ENCODE results near the gene LTBP1.
A peak's percentile ranks its signal among the peaks of the same experiment; 100 is the strongest.

The LTBP1 gene

GRCh38 chr2:33266467-33266866 is 319.7 kb downstream of the LTBP1 start:
- H3K9me3 ChIP-seq (ENCODE audit: control insufficient read depth, low read length): peaks cover 7% of the 10 kb centered on the region
- no peaks in the 10 kb centered on the region for H3K79me1 ChIP-seq (replicated peaks; ENCODE audit: low read length, poor library complexity, severe bottlenecking)
- H3K4me1 ChIP-seq (ENCODE audit: control insufficient read depth, insufficient read depth, low read depth, low read length): peaks cover 3% of the 10 kb centered on the region
- H2BK120ac ChIP-seq (ENCODE audit: low read depth, low read length): no peak overlapping the region
- H3K4me3 ChIP-seq (ENCODE audit: insufficient read depth in 1 of 2, low read depth in 1 of 2, low read length in 2 of 2): no peak overlapping the region
- H2AK5ac ChIP-seq (ENCODE audit: low read length, severe bottlenecking): no peak overlapping the region
- no peak overlapping the region for H2AFZ ChIP-seq (ENCODE audit: low read depth, low read length)
- DNase-seq: no peak
- no peak overlapping the region for H2BK5ac ChIP-seq (ENCODE audit: low read depth, low read length, poor library complexity, severe bottlenecking)
- no peak overlapping the region for H3K4ac ChIP-seq (ENCODE audit: low read depth in 1 of 2, low read length in 2 of 2)
- no peak overlapping the region for H4K91ac ChIP-seq (ENCODE audit: low read length)
- peak overlapping the region in 1 of 2 experiments; percentile 28 for H2BK12ac ChIP-seq (ENCODE audit: low read length in 2 of 2)
- H3K23ac ChIP-seq (ENCODE audit: low read length in 2 of 2): no peak overlapping the region
- no peak overlapping the region for H3K27ac ChIP-seq (ENCODE audit: low read length, poor library complexity, severe bottlenecking)
- H3K18ac ChIP-seq (ENCODE audit: low read depth in 1 of 2, low read length in 2 of 2): no peak overlapping the region
- no peak overlapping the region for H4K8ac ChIP-seq (ENCODE audit: low read length)
- H3K27me3 ChIP-seq (ENCODE audit: control insufficient read depth in 1 of 2, insufficient read depth in 1 of 2, low read length in 2 of 2): no peaks in the 10 kb centered on the region
- no peak overlapping the region for H3K4me2 ChIP-seq (ENCODE audit: low read length, poor library complexity, severe bottlenecking)
- H3K9ac ChIP-seq (ENCODE audit: low read length): no peak overlapping the region
- no peak overlapping the region for H3K14ac ChIP-seq (ENCODE audit: low read length in 2 of 2)
- no peak overlapping the region for H2BK15ac ChIP-seq (ENCODE audit: low read depth, poor library complexity, severe bottlenecking)
- WGBS: 96% methylated on average over 6 of the region's 6 CpGs
- H3K36me3 ChIP-seq (ENCODE audit: control insufficient read depth in 1 of 2, insufficient read depth in 2 of 2, low read depth in 1 of 2, low read length in 2 of 2): peaks cover 0 to 29% of the 10 kb centered on the region in 2 experiments

- Histone ChIP-seq H3K23ac (ENCODE audit: low read length in 2 of 2) (no peak overlapping the region), H2BK15ac (ENCODE audit: low read depth, poor library complexity, severe bottlenecking) (no peak overlapping the region), H3K9ac (ENCODE audit: low read length) (no peak overlapping the region), H2AFZ (ENCODE audit: low read depth, low read length) (no peak overlapping the region), H2BK5ac (ENCODE audit: low read depth, low read length, poor library complexity, severe bottlenecking) (no peak overlapping the region), H3K4ac (ENCODE audit: low read depth in 1 of 2, low read length in 2 of 2) (no peak overlapping the region), H3K18ac (ENCODE audit: low read depth in 1 of 2, low read length in 2 of 2) (peak overlapping the region; percentile 5 to 30), H3K9me3 (ENCODE audit: control insufficient read depth, low read length) (peaks cover 7% of the 10 kb centered on the region), H3K79me1 (replicated peaks; ENCODE audit: low read length, poor library complexity, severe bottlenecking) (no peaks in the 10 kb centered on the region), H2AK5ac (ENCODE audit: low read length, severe bottlenecking) (no peak overlapping the region), H3K14ac (ENCODE audit: low read length in 2 of 2) (peak overlapping the region in 1 of 2 experiments; percentile 12), H3K27me3 (ENCODE audit: control insufficient read depth in 1 of 2, insufficient read depth in 1 of 2, low read length in 2 of 2) (no peaks in the 10 kb centered on the region), H2BK12ac (ENCODE audit: low read length in 2 of 2) (peak overlapping the region in 1 of 2 experiments; percentile 23), H3K27ac (ENCODE audit: low read length, poor library complexity, severe bottlenecking) (no peak overlapping the region), H4K8ac (ENCODE audit: low read length) (peak overlapping the region; percentile 45), H3K36me3 (ENCODE audit: control insufficient read depth in 1 of 2, insufficient read depth in 2 of 2, low read depth in 1 of 2, low read length in 2 of 2) (peaks cover 0 to 29% of the 10 kb centered on the region in 2 experiments), H2BK120ac (ENCODE audit: low read depth, low read length) (no peak overlapping the region), H3K4me2 (ENCODE audit: low read length, poor library complexity, severe bottlenecking) (no peak overlapping the region), H3K4me1 (ENCODE audit: control insufficient read depth, insufficient read depth, low read depth, low read length) (peaks cover 3% of the 10 kb centered on the region), H3K4me3 (ENCODE audit: insufficient read depth in 1 of 2, low read depth in 1 of 2, low read length in 2 of 2) (no peak overlapping the region), H4K91ac (ENCODE audit: low read length) (peak overlapping the region; percentile 88)
- DNase-seq: no peak
- 100% methylated on average over 2 of the region's 2 CpGs for WGBS
Observed at GRCh38 chr2:33267043-33267442, 320.3 kb downstream of the LTBP1 start.

DNA sequence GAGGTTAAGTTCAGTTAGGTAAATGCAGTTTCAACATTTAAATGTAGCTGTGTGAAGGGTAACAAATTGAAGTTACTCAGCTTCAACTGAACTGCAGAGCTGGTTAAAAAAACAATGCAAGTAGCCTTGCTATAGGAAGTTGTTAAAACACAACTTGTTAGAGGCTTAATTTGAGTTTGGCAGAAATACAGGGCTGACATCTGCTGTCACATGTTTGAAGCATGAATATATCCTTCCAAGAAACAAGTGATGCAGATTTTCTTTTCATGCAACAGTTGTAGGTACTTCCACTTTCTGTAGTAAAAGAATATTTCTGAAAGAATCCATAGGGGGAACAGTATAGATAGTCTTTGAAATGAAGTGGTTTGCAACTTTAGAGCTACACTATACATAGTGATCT is 321.0 kb downstream of the LTBP1 start:
- no peak overlapping the region for H4K8ac ChIP-seq (ENCODE audit: low read length)
- H2BK15ac ChIP-seq (ENCODE audit: low read depth, poor library complexity, severe bottlenecking): no peak overlapping the region
- no peak overlapping the region for H3K14ac ChIP-seq (ENCODE audit: low read length in 2 of 2)
- H3K4me2 ChIP-seq (ENCODE audit: low read length, poor library complexity, severe bottlenecking): no peak overlapping the region
- no peak overlapping the region for H2AFZ ChIP-seq (ENCODE audit: low read depth, low read length)
- no peaks in the 10 kb centered on the region for H3K27me3 ChIP-seq (ENCODE audit: control insufficient read depth in 1 of 2, insufficient read depth in 1 of 2, low read length in 2 of 2)
- no peak overlapping the region for H2BK12ac ChIP-seq (ENCODE audit: low read length in 2 of 2)
- H3K36me3 ChIP-seq (ENCODE audit: control insufficient read depth in 1 of 2, insufficient read depth in 2 of 2, low read depth in 1 of 2, low read length in 2 of 2): peaks cover 0 to 27% of the 10 kb centered on the region in 2 experiments
- H4K91ac ChIP-seq (ENCODE audit: low read length): no peak overlapping the region
- H3K4ac ChIP-seq (ENCODE audit: low read depth in 1 of 2, low read length in 2 of 2): no peak overlapping the region
- no peak overlapping the region for H3K23ac ChIP-seq (ENCODE audit: low read length in 2 of 2)
- no peak overlapping the region for H2AK5ac ChIP-seq (ENCODE audit: low read length, severe bottlenecking)
- no peak overlapping the region for H2BK5ac ChIP-seq (ENCODE audit: low read depth, low read length, poor library complexity, severe bottlenecking)
- H3K4me1 ChIP-seq (ENCODE audit: control insufficient read depth, insufficient read depth, low read depth, low read length): peaks cover 5% of the 10 kb centered on the region
- H3K27ac ChIP-seq (ENCODE audit: low read length, poor library complexity, severe bottlenecking): no peak overlapping the region
- DNase-seq: peak; percentile 40
- peaks cover 7% of the 10 kb centered on the region for H3K9me3 ChIP-seq (ENCODE audit: control insufficient read depth, low read length)
- H3K79me1 ChIP-seq (replicated peaks; ENCODE audit: low read length, poor library complexity, severe bottlenecking): no peaks in the 10 kb centered on the region
- no peak overlapping the region for H3K18ac ChIP-seq (ENCODE audit: low read depth in 1 of 2, low read length in 2 of 2)
- no peak overlapping the region for H2BK120ac ChIP-seq (ENCODE audit: low read depth, low read length)
- no peak overlapping the region for H3K9ac ChIP-seq (ENCODE audit: low read length)
- no peak overlapping the region for H3K4me3 ChIP-seq (ENCODE audit: insufficient read depth in 1 of 2, low read depth in 1 of 2, low read length in 2 of 2)

DNA sequence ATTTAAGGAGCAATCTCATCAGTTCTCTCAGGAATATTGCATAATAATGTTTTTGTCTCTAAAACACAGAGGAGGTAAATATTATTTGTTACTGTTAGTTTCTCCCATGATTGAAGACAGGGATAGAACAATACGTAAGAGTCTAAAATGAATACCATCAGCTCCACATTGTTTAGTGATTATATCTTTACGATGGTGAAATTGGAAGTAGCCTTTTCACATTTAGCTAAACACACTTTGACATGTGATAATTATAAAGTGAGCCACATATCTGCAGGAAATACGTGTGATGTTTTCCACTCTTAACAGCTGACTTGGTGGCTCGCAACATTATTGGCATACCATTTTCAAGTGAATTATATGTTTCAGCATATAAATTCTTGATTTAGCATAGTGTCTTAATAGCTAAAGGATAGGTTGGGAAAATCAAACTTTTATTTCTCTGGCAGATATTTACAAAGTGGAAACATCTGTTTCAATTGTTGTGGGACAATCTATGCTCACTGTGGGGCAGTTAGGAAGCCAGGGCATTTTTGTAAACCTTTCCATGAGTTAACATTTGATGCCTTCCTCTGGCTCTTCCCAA is 321.6 kb downstream of the LTBP1 start:
- no peak overlapping the region for H2BK15ac ChIP-seq (ENCODE audit: low read depth, poor library complexity, severe bottlenecking)
- no peak overlapping the region for H3K4me2 ChIP-seq (ENCODE audit: low read length, poor library complexity, severe bottlenecking)
- 70% methylated on average over 2 of the region's 4 CpGs for WGBS

More for the DNA sequence above, 321.6 kb downstream of the LTBP1 start:
- Histone ChIP-seq H2AK5ac (ENCODE audit: low read length, severe bottlenecking) (no peak overlapping the region), H3K27me3 (ENCODE audit: control insufficient read depth in 1 of 2, insufficient read depth in 1 of 2, low read length in 2 of 2) (no peaks in the 10 kb centered on the region), H3K79me1 (replicated peaks; ENCODE audit: low read length, poor library complexity, severe bottlenecking) (no peaks in the 10 kb centered on the region), H2AFZ (ENCODE audit: low read depth, low read length) (no peak overlapping the region), H3K4me1 (ENCODE audit: control insufficient read depth, insufficient read depth, low read depth, low read length) (peaks cover 5% of the 10 kb centered on the region), H3K14ac (ENCODE audit: low read length in 2 of 2) (no peak overlapping the region), H3K23ac (ENCODE audit: low read length in 2 of 2) (no peak overlapping the region), H4K91ac (ENCODE audit: low read length) (no peak overlapping the region), H3K9me3 (ENCODE audit: control insufficient read depth, low read length) (peaks cover 7% of the 10 kb centered on the region), H4K8ac (ENCODE audit: low read length) (no peak overlapping the region), H3K27ac (ENCODE audit: low read length, poor library complexity, severe bottlenecking) (no peak overlapping the region), H2BK12ac (ENCODE audit: low read length in 2 of 2) (no peak overlapping the region), H2BK5ac (ENCODE audit: low read depth, low read length, poor library complexity, severe bottlenecking) (no peak overlapping the region), H3K18ac (ENCODE audit: low read depth in 1 of 2, low read length in 2 of 2) (no peak overlapping the region), H3K4ac (ENCODE audit: low read depth in 1 of 2, low read length in 2 of 2) (no peak overlapping the region), H3K9ac (ENCODE audit: low read length) (no peak overlapping the region), H3K4me3 (ENCODE audit: insufficient read depth in 1 of 2, low read depth in 1 of 2, low read length in 2 of 2) (no peak overlapping the region), H3K36me3 (ENCODE audit: control insufficient read depth in 1 of 2, insufficient read depth in 2 of 2, low read depth in 1 of 2, low read length in 2 of 2) (peaks cover 0 to 21% of the 10 kb centered on the region in 2 experiments), H2BK120ac (ENCODE audit: low read depth, low read length) (no peak overlapping the region)
- peak; percentile 42 for DNase-seq
